Islet of Langerhans (tissue), 1 donor: ENCODE measurements around the gene NPW.

Experiments
- FAIRE-seq: peaks from one replicate; lab custom pipeline; 2011; peaks lifted over from hg19 to GRCh38; lab: Jason Lieb, UNC

The NPW gene

GRCh38 chr16:2054543-2055245 lies 35.1 kb downstream of the NPW start:
- no peak for FAIRE-seq

GRCh38 chr16:2056077-2056476 lies 36.5 kb downstream of the NPW start:
- FAIRE-seq = no peak

GRCh38 chr16:2056681-2057407 lies 37.3 kb downstream of the NPW start:
- no peak for FAIRE-seq

- FAIRE-seq = no peak
These were observed 37.9 kb downstream of the NPW start for GRCh38 chr16:2057438-2057837.

- FAIRE-seq = no peak
These were observed 38.8 kb downstream of the NPW start for GRCh38 chr16:2058420-2058819.

- no peak for FAIRE-seq
These were observed 39.3 kb downstream of the NPW start for GRCh38 chr16:2058872-2059271.

- FAIRE-seq = no peak
These were observed 40.8 kb downstream of the NPW start for GRCh38 chr16:2060346-2060745.

GRCh38 chr16:2061023-2061422 lies 41.4 kb downstream of the NPW start:
- FAIRE-seq = no peak

- FAIRE-seq = no peak
These were observed 41.9 kb downstream of the NPW start for GRCh38 chr16:2061526-2061925.

- FAIRE-seq = no peak
These were observed 43.2 kb downstream of the NPW start for GRCh38 chr16:2062801-2063200.

- no peak for FAIRE-seq
These were observed 44.3 kb downstream of the NPW start for GRCh38 chr16:2063861-2064260.

- no peak for FAIRE-seq
These were observed 44.9 kb downstream of the NPW start for GRCh38 chr16:2064368-2064945.

GRCh38 chr16:2066139-2066538 lies 46.6 kb downstream of the NPW start:
- no peak for FAIRE-seq
